Measurements from ENCODE around the gene APOO. TPM values are rescaled to one million over a fixed set of nuclear protein-coding genes. Genes with fewer than 3 reads are reported as not detected.

APOO gene
- total and polyA plus RNA-seq, 4 experiments from 2014 or later: 5.1 to 18.9 (median 13.1) TPM

DNA sequence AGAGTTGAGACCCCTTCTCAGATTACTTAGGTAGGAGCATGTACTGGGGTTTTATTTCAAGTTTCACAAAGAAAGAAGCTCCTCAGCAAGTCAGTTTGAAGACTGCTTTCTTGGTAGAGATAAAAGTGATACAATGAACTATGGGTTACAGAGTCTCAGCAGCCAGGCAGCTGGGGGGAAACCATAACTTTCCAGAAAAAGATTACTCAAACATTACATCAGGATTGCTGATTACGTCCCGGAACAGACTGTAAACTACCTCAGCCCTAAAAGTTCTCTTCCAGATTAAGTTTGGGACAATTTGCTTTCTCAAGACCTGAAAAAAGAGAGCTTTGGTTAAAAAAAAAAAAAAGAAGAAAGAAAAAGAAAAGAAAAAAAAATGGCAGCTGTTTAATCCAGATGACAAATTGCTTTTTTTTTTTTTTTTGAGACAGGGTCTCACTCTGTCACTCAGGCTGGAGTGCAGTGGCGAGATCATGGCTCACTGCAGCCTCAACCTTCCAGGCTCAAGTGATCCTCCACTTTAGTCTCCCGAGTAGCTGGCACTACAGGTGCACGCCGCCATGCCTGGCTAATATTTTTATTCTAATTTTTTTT lies 108.2 kb downstream of the APOO start:
- no peak overlapping the region for H3K4me3 ChIP-seq (ENCODE audit: low read length in 2 of 2)
- intact Hi-C loops (cut with micrococcal nuclease): no loop called here
- ChIA-PET CTCF (ENCODE audit: partially characterized antibody) (no interaction called here), POLR2A (ENCODE audit: partially characterized antibody) (no interaction called here)
- H3K27me3 Mint-ChIP-seq: no peaks in the 10 kb centered on the region
- H3K4me1 ChIP-seq (ENCODE audit: insufficient read depth, low read length): no peaks in the 10 kb centered on the region
- no peaks in the 10 kb centered on the region for H3K9me3 Mint-ChIP-seq
- H3K4me3 Mint-ChIP-seq: no peak overlapping the region
- H3K27me3 ChIP-seq (ENCODE audit: insufficient read depth, low read length): no peaks in the 10 kb centered on the region
- H3K27ac Mint-ChIP-seq: no peak overlapping the region
- H3K27ac ChIP-seq (ENCODE audit: low read depth, low read length): no peak overlapping the region
- peaks cover 0 to 4% (median 2%) of the 10 kb centered on the region in 4 donors for H3K4me1 Mint-ChIP-seq
- no peaks in the 10 kb centered on the region for H3K9me3 ChIP-seq (ENCODE audit: control insufficient read depth in 1 of 2, low read length in 2 of 2)
- no peaks in the 10 kb centered on the region for H3K36me3 Mint-ChIP-seq
- H3K36me3 ChIP-seq (ENCODE audit: insufficient read depth, low read length): no peaks in the 10 kb centered on the region
- no peak for DNase-seq

DNA sequence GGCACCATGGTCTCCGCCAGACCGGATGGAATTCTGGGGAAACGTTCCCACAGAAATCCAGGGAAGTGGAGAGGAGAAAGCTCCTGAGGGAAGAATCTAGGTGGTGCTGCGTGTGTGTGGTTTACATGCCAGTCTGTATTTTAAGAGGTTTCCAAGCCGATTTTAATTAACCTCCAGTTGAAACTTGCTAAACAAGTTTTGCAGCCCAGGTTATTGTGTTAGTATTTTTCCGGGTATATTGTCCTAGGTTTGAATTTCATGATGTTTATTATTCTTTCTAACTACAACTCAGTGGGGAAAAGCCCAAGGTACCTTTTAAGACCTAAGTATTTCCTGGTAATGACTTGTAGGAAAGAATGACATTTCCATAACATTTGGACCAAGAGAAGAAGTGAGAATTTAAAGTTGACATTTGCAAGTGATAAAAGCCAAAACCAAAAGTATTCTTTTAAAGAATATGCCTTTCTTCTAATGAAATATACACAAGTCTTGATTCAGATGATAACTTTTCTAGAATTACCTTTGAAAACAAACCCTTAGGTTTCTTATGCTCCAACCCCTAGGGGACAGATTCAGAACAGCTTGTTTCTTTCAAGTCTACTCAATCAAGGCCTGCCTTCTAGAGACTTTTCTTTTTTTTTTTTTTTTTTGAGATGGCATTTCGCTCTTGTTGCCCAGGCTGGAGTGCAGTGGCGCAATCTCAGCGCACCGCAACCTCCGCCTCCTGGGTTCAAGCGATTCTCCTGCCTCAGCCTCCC lies 110.2 kb downstream of the APOO start:
- intact Hi-C loops (cut with micrococcal nuclease): no loop called here
- Histone ChIP-seq H3K4me1 (ENCODE audit: insufficient read depth, low read length) (no peaks in the 10 kb centered on the region), H3K27ac (ENCODE audit: low read depth, low read length) (no peak overlapping the region), H3K36me3 (ENCODE audit: insufficient read depth, low read length) (no peaks in the 10 kb centered on the region), H3K27me3 (ENCODE audit: insufficient read depth, low read length) (no peaks in the 10 kb centered on the region), H3K9me3 (ENCODE audit: control insufficient read depth in 1 of 2, low read length in 2 of 2) (no peaks in the 10 kb centered on the region), H3K4me3 (ENCODE audit: low read length in 2 of 2) (no peak overlapping the region)
- Mint-ChIP-seq H3K4me1 (no peaks in the 10 kb centered on the region), H3K4me3 (no peak overlapping the region), H3K36me3 (no peaks in the 10 kb centered on the region), H3K27ac (no peak overlapping the region), H3K9me3 (no peaks in the 10 kb centered on the region), H3K27me3 (no peaks in the 10 kb centered on the region)
- no peak for DNase-seq
- ChIA-PET POLR2A (ENCODE audit: partially characterized antibody) (no interaction called here), CTCF (ENCODE audit: partially characterized antibody) (no interaction called here)

DNA sequence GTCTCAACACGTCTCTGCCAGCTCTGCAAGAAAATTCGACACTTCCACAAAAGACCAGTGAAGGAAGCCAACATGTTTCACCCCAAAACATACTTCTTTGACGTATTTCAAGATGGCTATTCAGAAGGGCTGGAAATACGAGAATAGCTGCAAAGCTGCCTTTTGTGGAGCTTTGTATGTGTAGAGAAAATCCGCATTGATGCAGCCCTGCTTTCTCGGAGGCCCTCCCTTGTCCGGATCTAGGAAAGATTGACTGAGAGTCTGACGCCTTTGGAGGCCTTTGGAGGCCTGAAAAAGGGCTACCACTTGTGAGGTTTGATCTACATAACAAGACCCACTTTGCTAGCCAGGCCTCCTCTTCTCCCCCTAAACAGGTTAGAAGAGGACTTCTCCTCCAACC lies 112.5 kb downstream of the APOO start:
- no peaks in the 10 kb centered on the region for H3K4me1 ChIP-seq (ENCODE audit: insufficient read depth, low read length)
- Mint-ChIP-seq H3K27ac (no peak overlapping the region), H3K9me3 (no peaks in the 10 kb centered on the region), H3K27me3 (no peaks in the 10 kb centered on the region), H3K4me1 (no peaks in the 10 kb centered on the region), H3K36me3 (no peaks in the 10 kb centered on the region), H3K4me3 (no peak overlapping the region)
- no peak overlapping the region for H3K4me3 ChIP-seq (ENCODE audit: low read length in 2 of 2)
- DNase-seq: no peak
- H3K36me3 ChIP-seq (ENCODE audit: insufficient read depth, low read length): no peaks in the 10 kb centered on the region
- no peaks in the 10 kb centered on the region for H3K27me3 ChIP-seq (ENCODE audit: insufficient read depth, low read length)
- no peaks in the 10 kb centered on the region for H3K9me3 ChIP-seq (ENCODE audit: control insufficient read depth in 1 of 2, low read length in 2 of 2)
- no peak overlapping the region for H3K27ac ChIP-seq (ENCODE audit: low read depth, low read length)
- POLR2A ChIA-PET (ENCODE audit: partially characterized antibody): no interaction called here
- CTCF ChIA-PET (ENCODE audit: partially characterized antibody): interaction anchor here (1.6 kb wide), 1 partner anchor 107 kb away, joined by 5 read pairs; no protein-coding TSS in a partner anchor
- intact Hi-C loops (cut with micrococcal nuclease): no loop called here

DNA sequence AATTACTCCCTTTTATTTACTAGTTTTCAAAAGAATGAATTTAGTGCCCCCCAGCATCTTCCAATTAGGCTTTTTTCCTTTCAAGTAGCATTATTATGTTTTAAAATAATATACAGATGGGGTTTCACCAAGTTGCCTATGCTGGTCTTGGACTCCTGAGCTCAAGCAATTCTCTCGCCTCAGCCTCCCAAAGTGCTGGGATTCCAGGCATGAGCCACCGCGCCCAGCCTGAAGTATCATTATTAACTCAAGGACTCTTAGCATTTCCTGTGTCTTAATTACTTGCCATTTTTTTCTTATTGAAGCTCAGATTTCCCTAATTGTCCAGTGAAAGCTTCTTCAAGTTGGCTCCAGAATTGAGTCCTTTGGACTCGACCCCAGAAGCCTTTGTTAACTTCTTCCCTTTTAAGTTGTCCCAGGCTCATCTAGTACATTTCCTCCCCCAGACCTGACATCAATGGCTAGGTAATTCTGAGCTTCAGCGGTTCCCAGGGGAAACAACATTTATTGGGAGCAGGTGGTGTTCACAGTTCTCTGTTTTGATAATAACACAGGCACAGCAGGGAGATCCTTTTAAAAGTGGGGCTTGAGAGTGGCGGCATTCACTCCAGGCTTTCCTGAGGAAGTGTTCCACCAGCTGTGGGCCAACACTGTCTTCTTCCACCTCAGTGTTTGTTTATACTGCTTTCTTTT lies 114.7 kb downstream of the APOO start:
- peaks cover 0 to 1% (median 0%) of the 10 kb centered on the region in 4 donors for H3K4me1 Mint-ChIP-seq
- H3K9me3 Mint-ChIP-seq: no peaks in the 10 kb centered on the region
- CTCF ChIA-PET (ENCODE audit: partially characterized antibody): no interaction called here
- H3K27ac ChIP-seq (ENCODE audit: low read depth, low read length): no peak overlapping the region
- no peaks in the 10 kb centered on the region for H3K27me3 Mint-ChIP-seq
- no peak for DNase-seq
- H3K36me3 Mint-ChIP-seq: no peaks in the 10 kb centered on the region
- H3K4me3 Mint-ChIP-seq: no peak overlapping the region
- no peak overlapping the region for H3K4me3 ChIP-seq (ENCODE audit: low read length in 2 of 2)
- peak overlapping the region in 1 of 7 donors; percentile 32 for H3K27ac Mint-ChIP-seq
- no peaks in the 10 kb centered on the region for H3K9me3 ChIP-seq (ENCODE audit: control insufficient read depth in 1 of 2, low read length in 2 of 2)
- POLR2A ChIA-PET (ENCODE audit: partially characterized antibody): interaction anchor here (1.1 kb wide), 1 partner anchor 9 kb away, joined by 5 read pairs; no protein-coding TSS in a partner anchor
- H3K4me1 ChIP-seq (ENCODE audit: insufficient read depth, low read length): no peaks in the 10 kb centered on the region
- no peaks in the 10 kb centered on the region for H3K27me3 ChIP-seq (ENCODE audit: insufficient read depth, low read length)
- H3K36me3 ChIP-seq (ENCODE audit: insufficient read depth, low read length): no peaks in the 10 kb centered on the region
- intact Hi-C loops (cut with micrococcal nuclease): no loop called here

DNA sequence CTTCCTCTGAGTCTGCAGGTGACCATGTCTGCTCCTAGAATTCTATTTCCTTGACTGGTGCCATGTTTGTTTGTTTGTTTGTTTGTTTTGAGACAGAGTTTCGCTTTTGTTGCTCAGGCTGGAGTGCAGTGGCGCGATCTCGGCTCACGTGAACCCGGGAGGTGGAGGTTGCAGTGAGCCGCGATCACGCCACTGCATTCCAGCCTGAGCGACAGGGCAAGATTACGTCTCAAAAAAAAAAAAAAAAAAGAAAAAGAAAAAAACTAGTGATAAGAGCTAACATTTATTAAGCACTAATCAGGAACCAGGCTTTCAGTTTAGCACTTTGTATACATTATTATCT lies 117.6 kb downstream of the APOO start:
- H3K27me3 Mint-ChIP-seq: no peaks in the 10 kb centered on the region
- Histone ChIP-seq H3K36me3 (ENCODE audit: insufficient read depth, low read length) (peaks cover 9% of the 10 kb centered on the region), H3K4me3 (ENCODE audit: low read length in 2 of 2) (no peak overlapping the region), H3K4me1 (ENCODE audit: insufficient read depth, low read length) (peaks cover 7% of the 10 kb centered on the region), H3K27ac (ENCODE audit: low read depth, low read length) (no peak overlapping the region), H3K9me3 (ENCODE audit: control insufficient read depth in 1 of 2, low read length in 2 of 2) (no peaks in the 10 kb centered on the region), H3K27me3 (ENCODE audit: insufficient read depth, low read length) (no peaks in the 10 kb centered on the region)
- peaks cover 8 to 13% of the 10 kb centered on the region in 2 donors for H3K36me3 Mint-ChIP-seq
- ChIA-PET POLR2A (ENCODE audit: partially characterized antibody) (no interaction called here), CTCF (ENCODE audit: partially characterized antibody) (no interaction called here)
- no peak for DNase-seq
- no peaks in the 10 kb centered on the region for H3K9me3 Mint-ChIP-seq
- peaks cover 5 to 9% (median 8%) of the 10 kb centered on the region in 4 donors for H3K4me1 Mint-ChIP-seq
- intact Hi-C loops (cut with micrococcal nuclease): no loop called here
- H3K27ac Mint-ChIP-seq: no peak overlapping the region
- H3K4me3 Mint-ChIP-seq: no peak overlapping the region

DNA sequence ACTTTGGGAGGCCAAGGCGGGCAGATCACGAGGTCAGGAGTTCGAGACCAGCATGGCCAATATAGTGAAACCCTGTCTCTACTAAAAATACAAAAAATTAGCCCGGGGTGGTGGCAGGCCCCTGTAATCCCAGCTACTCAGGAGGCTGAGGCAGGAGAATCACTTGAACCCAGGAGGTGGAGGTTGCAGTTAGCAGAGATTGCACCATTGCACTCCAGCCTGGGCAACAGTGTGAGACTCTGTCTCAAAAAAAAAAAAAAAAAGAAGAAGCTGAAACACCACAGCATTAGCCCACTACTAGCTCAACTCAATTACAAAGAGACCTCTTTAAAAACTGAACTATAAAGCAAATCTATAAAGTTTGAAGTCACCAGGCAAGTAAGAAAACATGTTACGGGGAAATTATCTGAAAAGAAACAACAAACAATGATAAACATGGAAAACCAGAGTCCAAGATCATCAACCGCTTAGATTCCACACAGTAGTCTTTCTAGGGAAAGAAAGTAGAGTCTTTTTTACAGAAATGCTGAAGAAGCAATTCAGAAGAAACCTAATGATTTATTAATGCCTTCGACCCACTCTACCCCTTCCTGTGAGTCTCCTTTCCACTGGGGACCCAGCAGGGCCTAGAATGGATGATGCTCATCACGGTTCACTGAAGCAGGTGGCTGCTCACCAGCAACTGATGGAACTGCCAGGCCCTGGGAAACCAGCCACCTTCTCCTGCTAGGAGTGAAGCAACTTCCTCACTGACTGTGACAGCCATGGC lies 118.2 kb downstream of the APOO start:
- Histone ChIP-seq H3K9me3 (ENCODE audit: control insufficient read depth in 1 of 2, low read length in 2 of 2) (no peaks in the 10 kb centered on the region), H3K36me3 (ENCODE audit: insufficient read depth, low read length) (peaks cover 10% of the 10 kb centered on the region), H3K27me3 (ENCODE audit: insufficient read depth, low read length) (no peaks in the 10 kb centered on the region), H3K4me3 (ENCODE audit: low read length in 2 of 2) (no peak overlapping the region), H3K27ac (ENCODE audit: low read depth, low read length) (no peak overlapping the region), H3K4me1 (ENCODE audit: insufficient read depth, low read length) (peaks cover 13% of the 10 kb centered on the region)
- ChIA-PET CTCF (ENCODE audit: partially characterized antibody) (no interaction called here), POLR2A (ENCODE audit: partially characterized antibody) (no interaction called here)
- no peak for DNase-seq
- Mint-ChIP-seq H3K4me3 (no peak overlapping the region), H3K36me3 (peaks cover 10 to 19% of the 10 kb centered on the region in 2 donors), H3K9me3 (no peaks in the 10 kb centered on the region), H3K4me1 (peaks cover 8 to 14% (median 12%) of the 10 kb centered on the region in 4 donors), H3K27me3 (no peaks in the 10 kb centered on the region), H3K27ac (no peak overlapping the region)
- intact Hi-C loops (cut with micrococcal nuclease): no loop called here

DNA sequence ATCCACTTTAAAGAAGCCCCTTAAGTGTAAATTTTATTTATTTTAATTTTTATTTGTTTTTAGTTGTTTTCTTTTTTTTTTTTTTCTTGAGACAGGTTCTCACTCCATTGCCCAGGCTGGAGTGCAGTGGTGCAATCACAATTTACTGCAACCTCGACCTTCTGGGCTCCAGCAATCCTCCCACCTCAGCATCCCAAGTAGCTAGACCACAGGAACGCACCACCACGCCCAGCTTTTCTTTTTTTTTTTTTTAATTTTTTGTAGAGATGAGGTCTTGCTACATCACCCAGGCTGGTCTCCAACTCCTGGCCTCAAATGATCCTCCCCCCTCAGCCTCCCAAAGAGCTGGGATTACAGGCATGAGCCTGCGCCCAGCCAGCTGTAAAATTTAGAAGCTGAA lies 118.8 kb downstream of the APOO start:
- H3K9me3 ChIP-seq (ENCODE audit: control insufficient read depth in 1 of 2, low read length in 2 of 2): no peaks in the 10 kb centered on the region
- peaks cover 11 to 21% (median 17%) of the 10 kb centered on the region in 4 donors for H3K4me1 Mint-ChIP-seq
- H3K36me3 Mint-ChIP-seq: peaks cover 14 to 25% of the 10 kb centered on the region in 2 donors
- H3K9me3 Mint-ChIP-seq: no peaks in the 10 kb centered on the region
- CTCF ChIA-PET (ENCODE audit: partially characterized antibody): no interaction called here
- peaks cover 10% of the 10 kb centered on the region for H3K36me3 ChIP-seq (ENCODE audit: insufficient read depth, low read length)
- peaks cover 17% of the 10 kb centered on the region for H3K4me1 ChIP-seq (ENCODE audit: insufficient read depth, low read length)
- no peaks in the 10 kb centered on the region for H3K27me3 ChIP-seq (ENCODE audit: insufficient read depth, low read length)
- no peak overlapping the region for H3K27ac Mint-ChIP-seq
- no peak overlapping the region for H3K27ac ChIP-seq (ENCODE audit: low read depth, low read length)
- intact Hi-C loops (cut with micrococcal nuclease): no loop called here
- H3K4me3 Mint-ChIP-seq: no peak overlapping the region
- H3K27me3 Mint-ChIP-seq: no peaks in the 10 kb centered on the region
- DNase-seq: no peak
- POLR2A ChIA-PET (ENCODE audit: partially characterized antibody): no interaction called here
- no peak overlapping the region for H3K4me3 ChIP-seq (ENCODE audit: low read length in 2 of 2)

All from CD4-positive, alpha-beta memory T cell (primary cell).